Measurements from ENCODE around the gene CADM2. TPM values are rescaled to one million over a fixed set of nuclear protein-coding genes. Genes with fewer than 3 reads are reported as not detected.

Gene CADM2
- total and polyA plus RNA-seq, 2 experiments from 2014 or later = 0.15 to 0.40 TPM

GRCh38 chr3:85364296-85364909, 405.6 kb downstream of the CADM2 start:
- no peak overlapping the region for H3K4me3 ChIP-seq
- H3K4me1 ChIP-seq (ENCODE audit: low read depth) = no peaks in the 10 kb centered on the region
- TF ChIP-seq CTCF (IDR thresholded peaks at IDR 0.05; ENCODE audit: low read depth, low read length) = no peak
- H3K27me3 ChIP-seq = no peaks in the 10 kb centered on the region
- H3K27ac ChIP-seq = no peak overlapping the region
- no peak for DNase-seq (ENCODE audit: low read depth in 1 of 2, low spot score in 1 of 2)
- no peaks in the 10 kb centered on the region for H3K9me3 ChIP-seq (ENCODE audit: low read depth)
- no peaks in the 10 kb centered on the region for H3K36me3 ChIP-seq

GRCh38 chr3:85370341-85370740, 411.6 kb downstream of the CADM2 start:
- Histone ChIP-seq H3K27ac (no peak overlapping the region), H3K9me3 (ENCODE audit: low read depth) (no peaks in the 10 kb centered on the region), H3K4me3 (no peak overlapping the region), H3K36me3 (no peaks in the 10 kb centered on the region), H3K4me1 (ENCODE audit: low read depth) (no peaks in the 10 kb centered on the region), H3K27me3 (no peaks in the 10 kb centered on the region)
- no peak for TF ChIP-seq CTCF (IDR thresholded peaks at IDR 0.05; ENCODE audit: low read depth, low read length)
- DNase-seq (ENCODE audit: low read depth in 1 of 2, low spot score in 1 of 2) = no peak

- Histone ChIP-seq H3K4me1 (ENCODE audit: low read depth) (no peaks in the 10 kb centered on the region), H3K9me3 (ENCODE audit: low read depth) (no peaks in the 10 kb centered on the region), H3K36me3 (no peaks in the 10 kb centered on the region), H3K27me3 (no peaks in the 10 kb centered on the region), H3K4me3 (no peak overlapping the region), H3K27ac (no peak overlapping the region)
- TF ChIP-seq CTCF (IDR thresholded peaks at IDR 0.05; ENCODE audit: low read depth, low read length) = no peak
- no peak for DNase-seq (ENCODE audit: low read depth in 1 of 2, low spot score in 1 of 2)
Observed at GRCh38 chr3:85376131-85376530, 417.3 kb downstream of the CADM2 start.

- H3K27me3 ChIP-seq = no peaks in the 10 kb centered on the region
- no peaks in the 10 kb centered on the region for H3K36me3 ChIP-seq
- no peaks in the 10 kb centered on the region for H3K4me1 ChIP-seq (ENCODE audit: low read depth)
- no peak for TF ChIP-seq CTCF (IDR thresholded peaks at IDR 0.05; ENCODE audit: low read depth, low read length)
- no peak overlapping the region for H3K4me3 ChIP-seq
- DNase-seq (ENCODE audit: low read depth in 1 of 2, low spot score in 1 of 2) = no peak
- H3K9me3 ChIP-seq (ENCODE audit: low read depth) = no peaks in the 10 kb centered on the region
- H3K27ac ChIP-seq = no peak overlapping the region
Observed at GRCh38 chr3:85377115-85377514, 418.3 kb downstream of the CADM2 start.

- no peak for DNase-seq (ENCODE audit: low read depth in 1 of 2, low spot score in 1 of 2)
- no peak for TF ChIP-seq CTCF (IDR thresholded peaks at IDR 0.05; ENCODE audit: low read depth, low read length)
- Histone ChIP-seq H3K4me3 (no peak overlapping the region), H3K27ac (no peak overlapping the region), H3K27me3 (no peaks in the 10 kb centered on the region), H3K9me3 (ENCODE audit: low read depth) (no peaks in the 10 kb centered on the region), H3K36me3 (no peaks in the 10 kb centered on the region), H3K4me1 (ENCODE audit: low read depth) (no peaks in the 10 kb centered on the region)
Observed at GRCh38 chr3:85384372-85384771, 425.6 kb downstream of the CADM2 start.
